H1 (cell line): Measurements from ENCODE around the gene PITPNC1.

Source experiments
- CTCF ChIP-seq, 3 experiments: IDR thresholded peaks; 1 replicate in 2 of 3; 2 replicates in 1 of 3; pipeline versions ENCODE4 v1.5.1 to v1.6.1; 2011; ENCODE audit warnings: low read length in 3 of 3, mild to moderate bottlenecking in 3 of 3, inconsistent platforms in 2 of 3, low read depth in 1 of 3, moderate library complexity in 1 of 3; ENCODE audit not compliant: insufficient read depth in 1 of 3; ENCODE audit errors: control extremely low read depth in 1 of 3
- E2F6 ChIP-seq: IDR thresholded peaks from 2 replicates; pipeline ENCODE4 v1.6.1; 2012; ENCODE audit warnings: inconsistent platforms
- EGR1 ChIP-seq: IDR thresholded peaks from 2 replicates; pipeline ENCODE4 v1.6.1; 2011; ENCODE audit warnings: low read depth, low read length, borderline replicate concordance
- EZH2 ChIP-seq: fragments of 200-600 bp; sonication (generic); IDR thresholded peaks from 2 replicates; pipeline ENCODE4 v1.7.1; 2012; ENCODE audit warnings: low read depth, mild to moderate bottlenecking, moderate library complexity, low read length, inconsistent platforms; ENCODE audit not compliant: severe bottlenecking
- POLR2A ChIP-seq, 2 experiments: IDR thresholded peaks; 1 replicate in 1 of 2; 2 replicates in 1 of 2; pipeline ENCODE4 v1.6.1; 2011; ENCODE audit warnings: low read depth in 2 of 2, low read length in 2 of 2, mild to moderate bottlenecking in 2 of 2; ENCODE audit errors: control extremely low read depth in 1 of 2
- POLR2AphosphoS5 ChIP-seq: IDR thresholded peaks from 2 replicates; pipeline ENCODE4 v1.6.1; 2011; ENCODE audit warnings: low read depth, low read length
- SRF ChIP-seq: IDR thresholded peaks from 2 replicates; pipeline ENCODE4 v1.6.1; 2011; ENCODE audit warnings: mild to moderate bottlenecking, low read depth, low read length, moderate library complexity
- TAF1 ChIP-seq: IDR thresholded peaks from 2 replicates; pipeline ENCODE4 v1.6.1; 2011; ENCODE audit warnings: mild to moderate bottlenecking, low read depth, low read length
- TBP ChIP-seq: IDR thresholded peaks from 2 replicates; pipeline ENCODE4 v1.6.1; 2011; ENCODE audit warnings: low read depth, low read length, improper control_type of control experiment
- YY1 ChIP-seq: IDR thresholded peaks from 2 replicates; pipeline ENCODE4 v1.6.1; 2011; ENCODE audit warnings: low read depth, mild to moderate bottlenecking, low read length

GRCh38 chr17:67544364-67544955 is 167.4 kb downstream of the PITPNC1 start:
- TF ChIP-seq CTCF (IDR thresholded peaks at IDR 0.05; ENCODE audit: control extremely low read depth in 1 of 3, insufficient read depth in 1 of 3, low read depth in 1 of 3, low read length in 3 of 3): no peak
- TF ChIP-seq EGR1: no peak
- no peak for TF ChIP-seq EZH2
- no peak for TF ChIP-seq POLR2AphosphoS5
- TF ChIP-seq TAF1: no peak
- TF ChIP-seq POLR2A (IDR thresholded peaks at IDR 0.05; ENCODE audit: control extremely low read depth in 1 of 2, low read depth in 2 of 2, low read length in 2 of 2): no peak
- TF ChIP-seq SRF: no peak
- TF ChIP-seq YY1: no peak
- no peak for TF ChIP-seq E2F6
- no peak for TF ChIP-seq TBP
